ENCODE results near the gene IL12RB1.

Gene IL12RB1

DNA sequence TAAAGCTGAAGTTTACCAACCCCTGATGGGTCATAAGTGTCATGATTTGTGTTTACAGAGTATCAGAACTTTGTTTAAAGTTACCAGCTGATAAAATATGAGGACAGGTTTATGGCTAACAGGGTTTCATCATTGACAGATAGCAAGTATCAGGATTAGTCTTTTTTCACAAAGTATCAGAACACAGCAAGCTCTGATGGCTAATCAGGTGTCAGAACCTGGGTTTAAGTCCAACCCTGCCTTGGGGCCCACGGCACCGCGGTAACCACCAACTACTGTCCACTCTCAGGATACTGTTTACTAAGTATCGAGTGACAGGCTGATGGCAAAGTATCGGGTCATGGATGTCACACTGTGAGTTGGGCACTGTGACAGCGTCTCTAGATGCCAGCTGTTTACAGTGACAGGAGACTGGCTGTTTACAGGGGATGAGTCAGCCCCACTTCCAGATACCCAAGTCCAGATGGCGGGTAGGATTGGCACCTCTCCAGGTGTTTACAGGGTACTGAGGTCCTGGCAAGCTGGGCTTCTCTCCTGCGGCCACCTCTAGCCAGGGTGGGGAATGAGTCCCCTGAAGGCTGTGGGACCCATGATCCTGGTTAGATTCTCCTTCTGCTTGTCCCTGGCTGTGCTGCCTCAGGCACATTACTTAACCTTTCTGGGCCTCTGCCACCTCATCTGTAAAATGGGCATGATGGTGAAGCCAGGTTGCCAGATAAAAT lies 57.0 kb downstream of the IL12RB1 start:
- no peak overlapping the region for H3K27ac ChIP-seq
- TF ChIP-seq, protein P1, sequence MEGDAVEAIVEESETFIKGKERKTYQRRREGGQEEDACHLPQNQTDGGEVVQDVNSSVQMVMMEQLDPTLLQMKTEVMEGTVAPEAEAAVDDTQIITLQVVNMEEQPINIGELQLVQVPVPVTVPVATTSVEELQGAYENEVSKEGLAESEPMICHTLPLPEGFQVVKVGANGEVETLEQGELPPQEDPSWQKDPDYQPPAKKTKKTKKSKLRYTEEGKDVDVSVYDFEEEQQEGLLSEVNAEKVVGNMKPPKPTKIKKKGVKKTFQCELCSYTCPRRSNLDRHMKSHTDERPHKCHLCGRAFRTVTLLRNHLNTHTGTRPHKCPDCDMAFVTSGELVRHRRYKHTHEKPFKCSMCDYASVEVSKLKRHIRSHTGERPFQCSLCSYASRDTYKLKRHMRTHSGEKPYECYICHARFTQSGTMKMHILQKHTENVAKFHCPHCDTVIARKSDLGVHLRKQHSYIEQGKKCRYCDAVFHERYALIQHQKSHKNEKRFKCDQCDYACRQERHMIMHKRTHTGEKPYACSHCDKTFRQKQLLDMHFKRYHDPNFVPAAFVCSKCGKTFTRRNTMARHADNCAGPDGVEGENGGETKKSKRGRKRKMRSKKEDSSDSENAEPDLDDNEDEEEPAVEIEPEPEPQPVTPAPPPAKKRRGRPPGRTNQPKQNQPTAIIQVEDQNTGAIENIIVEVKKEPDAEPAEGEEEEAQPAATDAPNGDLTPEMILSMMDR (conservative IDR thresholded peaks at IDR 0.05; ENCODE audit: low read depth) = no peak
- ChIA-PET CTCF (no interaction called here), POLR2A (ENCODE audit: low non-redundant PET) (interaction anchor here (0.6 kb wide), 1 partner anchor 12 kb away, joined by 4 read pairs; no protein-coding TSS in a partner anchor)
- DNase-seq (ENCODE audit: low spot score) = no peak

DNA sequence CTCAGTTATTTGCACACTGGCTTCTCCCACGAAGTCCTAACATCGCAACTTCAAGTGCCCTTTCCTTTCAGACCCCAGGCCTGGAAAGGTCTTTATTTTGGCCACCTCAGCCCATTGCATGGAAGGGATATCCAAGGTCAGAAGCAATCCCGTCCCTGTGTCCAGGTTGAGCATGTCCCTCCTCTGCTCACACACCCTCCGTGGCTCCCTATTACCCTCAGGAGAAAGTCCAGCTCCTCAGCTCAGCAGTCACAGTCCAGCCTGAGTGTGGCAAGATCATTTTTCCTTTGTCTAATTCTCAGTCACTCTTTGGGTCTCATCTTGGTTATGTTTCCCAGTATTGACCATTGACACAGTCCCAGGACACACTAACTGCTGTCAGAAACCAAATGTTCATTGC lies 59.6 kb downstream of the IL12RB1 start:
- DNase-seq (ENCODE audit: low spot score) = no peak
- TF ChIP-seq, protein P1 (conservative IDR thresholded peaks at IDR 0.05; ENCODE audit: low read depth) = no peak
- CTCF ChIA-PET = no interaction called here
- POLR2A ChIA-PET (ENCODE audit: low non-redundant PET) = no interaction called here
- no peak overlapping the region for H3K27ac ChIP-seq

DNA sequence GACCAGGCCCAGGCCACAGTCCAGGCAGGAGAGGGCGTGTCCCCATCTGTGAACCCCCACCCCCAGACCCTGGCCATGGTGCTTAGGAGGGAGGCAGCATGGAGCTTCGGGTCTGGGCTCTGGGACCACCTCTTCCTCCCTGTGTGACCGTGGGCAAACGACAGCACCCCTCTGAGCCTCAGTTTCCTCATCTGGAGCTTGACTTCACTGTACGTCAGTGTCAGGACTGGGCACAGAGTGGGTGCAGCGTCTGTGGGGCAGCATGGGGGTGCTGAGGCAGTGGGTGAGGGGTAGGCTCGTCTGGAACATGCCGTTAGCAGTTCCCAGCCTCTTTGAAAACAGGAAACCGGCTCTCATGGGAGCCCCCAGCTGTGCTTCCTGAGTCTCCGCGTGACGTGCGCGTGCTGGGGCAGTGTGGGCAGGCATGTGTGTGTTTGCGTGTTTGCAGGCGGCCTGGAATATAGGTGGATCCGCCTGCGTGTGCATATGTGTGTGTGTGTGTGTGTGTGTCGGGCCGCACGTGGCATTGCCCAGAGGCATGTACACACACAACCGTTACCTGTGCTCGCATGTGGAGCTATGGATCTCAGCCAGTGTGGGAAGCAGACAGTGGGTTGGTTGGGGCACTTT lies 63.0 kb downstream of the IL12RB1 start:
- TF ChIP-seq, protein P1 (conservative IDR thresholded peaks at IDR 0.05; ENCODE audit: low read depth) = no peak
- ChIA-PET POLR2A (ENCODE audit: low non-redundant PET) (interaction anchor here (0.7 kb wide), 1 partner anchor 23 kb away, joined by 4 read pairs; no protein-coding TSS in a partner anchor), CTCF (interaction anchor here (0.8 kb wide), 1 partner anchor 425 kb away, joined by 3 read pairs; no protein-coding TSS in a partner anchor)
- peak overlapping the region; percentile 77 for H3K27ac ChIP-seq
- DNase-seq (ENCODE audit: low spot score) = no peak

DNA sequence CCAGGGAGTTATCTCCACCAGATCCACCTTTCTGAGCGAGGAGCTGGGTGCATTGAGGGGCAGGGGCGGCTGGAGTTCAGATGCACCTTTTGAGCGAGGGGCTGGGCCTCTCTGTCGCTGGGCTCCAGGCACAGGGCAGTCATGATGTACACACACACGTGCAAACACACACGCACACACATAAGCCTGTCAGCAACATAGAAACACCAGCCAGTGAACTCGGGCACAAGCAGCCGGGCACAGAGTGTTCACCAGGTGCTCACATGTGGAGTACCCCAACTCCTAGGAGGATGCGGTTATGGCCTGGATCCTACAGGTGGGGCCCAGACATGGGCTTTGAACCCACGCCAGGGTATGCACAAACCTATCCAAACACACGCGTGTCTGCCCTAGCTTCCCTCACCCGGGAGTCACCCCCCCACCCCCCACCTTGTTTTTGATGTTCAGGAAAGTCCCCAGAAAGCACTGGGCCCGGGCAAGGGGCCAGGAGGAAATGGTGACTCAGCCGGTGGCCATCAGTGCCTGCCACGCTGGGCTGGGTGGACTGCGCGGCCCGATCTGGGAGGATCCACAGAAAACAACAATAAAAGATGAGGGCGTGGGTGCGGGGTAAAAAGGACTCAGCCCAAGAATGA lies 65.5 kb downstream of the IL12RB1 start:
- TF ChIP-seq, protein P1 (conservative IDR thresholded peaks at IDR 0.05; ENCODE audit: low read depth) = no peak
- ChIA-PET CTCF (interaction anchor here (0.6 kb wide), 1 partner anchor 239 kb away, joined by 3 read pairs; no protein-coding TSS in a partner anchor), POLR2A (ENCODE audit: low non-redundant PET) (no interaction called here)
- peak overlapping the region; percentile 77 for H3K27ac ChIP-seq
- DNase-seq (ENCODE audit: low spot score) = peak; percentile 67

DNA sequence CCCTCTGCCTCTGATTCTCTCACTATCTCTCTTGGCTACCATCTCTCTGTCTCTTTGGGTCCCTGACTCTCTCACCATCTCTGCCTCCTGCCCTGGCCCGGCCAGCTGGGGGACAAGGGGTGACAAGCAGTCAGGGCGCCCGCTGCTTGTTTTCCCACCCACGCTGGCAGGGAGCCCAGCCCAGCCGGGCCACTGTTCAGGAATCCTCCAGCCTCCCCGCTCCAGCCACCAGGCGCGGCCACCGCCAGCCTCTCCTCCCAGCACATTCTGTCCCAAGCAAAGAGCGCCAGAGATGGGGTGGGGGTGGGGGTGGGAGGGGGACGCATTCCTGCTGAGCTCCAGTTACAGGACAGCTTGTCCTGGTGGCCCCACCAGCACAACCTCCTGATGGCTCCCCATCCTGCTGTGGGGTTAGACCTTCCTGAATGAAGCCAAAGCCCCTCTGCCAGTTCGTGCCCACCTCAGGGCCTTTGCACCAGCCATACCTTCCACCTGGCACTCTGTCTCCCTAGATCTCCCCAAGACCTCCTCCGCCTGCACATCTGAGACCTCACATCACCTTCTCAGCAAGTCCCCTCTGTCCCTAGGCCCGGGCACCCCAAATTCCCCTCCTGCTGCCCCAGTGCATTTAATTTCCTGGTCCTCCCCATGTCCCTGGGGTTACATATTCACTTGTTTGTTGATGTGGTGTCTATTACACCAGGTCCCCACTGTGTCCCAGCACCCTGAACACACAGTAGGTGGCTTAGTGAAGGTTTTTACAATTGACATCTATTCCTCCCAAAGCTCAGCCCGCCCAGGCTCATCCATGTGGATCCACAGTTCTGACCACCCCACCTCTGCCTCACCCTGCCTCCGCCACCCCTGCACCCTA lies 66.3 kb downstream of the IL12RB1 start:
- TF ChIP-seq, protein P1 (conservative IDR thresholded peaks at IDR 0.05; ENCODE audit: low read depth) = no peak
- no peak for DNase-seq (ENCODE audit: low spot score)
- ChIA-PET POLR2A (ENCODE audit: low non-redundant PET) (interaction anchor here (0.6 kb wide), 1 partner anchor 29 kb away, joined by 3 read pairs; no protein-coding TSS in a partner anchor), CTCF (no interaction called here)
- peak overlapping the region; percentile 77 for H3K27ac ChIP-seq

Data from RWPE1 (cell line).